NAMALWA (cell line): ENCODE measurements around the gene POGLUT2.

Experiments
- DNase-seq: peaks from one replicate; pipeline ENCODE4 v3.0.0-alpha.2; 2015; ENCODE audit warnings: low spot score

Gene POGLUT2

DNA sequence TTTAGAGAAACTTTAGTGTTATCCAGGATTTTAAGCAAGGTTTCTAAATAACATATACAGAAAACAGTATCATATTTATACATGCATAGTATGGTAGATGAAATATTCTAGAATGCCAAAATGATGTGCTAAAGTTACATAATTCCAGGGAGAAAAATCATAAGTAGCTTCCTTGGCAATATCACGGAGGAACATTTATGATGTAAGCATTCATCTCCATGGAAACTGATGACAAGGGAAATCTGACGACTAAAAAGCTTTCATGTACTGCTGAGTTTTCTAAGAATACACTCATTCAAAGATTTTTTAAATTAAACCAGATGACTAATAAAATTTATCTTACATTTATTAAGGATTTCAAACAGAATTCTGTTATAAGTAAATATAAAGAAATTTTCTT lies 29.9 kb downstream of the POGLUT2 start:
- DNase-seq: no peak

DNA sequence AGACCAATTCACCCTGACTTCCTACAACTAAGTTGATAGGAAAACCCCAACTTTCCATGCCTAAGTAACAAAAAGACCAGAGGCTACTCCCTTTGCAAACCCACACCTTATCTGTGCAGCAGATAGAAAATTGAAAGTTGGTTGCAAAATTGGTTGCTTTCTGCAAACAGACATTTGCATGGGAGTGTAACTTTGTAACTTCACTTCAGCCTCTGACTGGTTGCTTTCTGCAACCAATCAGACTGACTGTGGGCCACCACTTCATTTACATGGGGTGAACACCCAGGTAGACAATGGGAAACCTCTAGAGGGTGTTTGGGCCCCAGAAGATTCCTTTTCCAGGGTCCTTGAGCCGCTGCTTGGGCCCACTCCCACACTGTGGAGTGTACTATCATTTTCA lies 35.0 kb downstream of the POGLUT2 start:
- no peak for DNase-seq

- no peak for DNase-seq
Measured at GRCh38 chr13:102761071-102761470, 37.7 kb downstream of the POGLUT2 start.

GRCh38 chr13:102758842-102759241 lies 39.9 kb downstream of the POGLUT2 start:
- no peak for DNase-seq

DNA sequence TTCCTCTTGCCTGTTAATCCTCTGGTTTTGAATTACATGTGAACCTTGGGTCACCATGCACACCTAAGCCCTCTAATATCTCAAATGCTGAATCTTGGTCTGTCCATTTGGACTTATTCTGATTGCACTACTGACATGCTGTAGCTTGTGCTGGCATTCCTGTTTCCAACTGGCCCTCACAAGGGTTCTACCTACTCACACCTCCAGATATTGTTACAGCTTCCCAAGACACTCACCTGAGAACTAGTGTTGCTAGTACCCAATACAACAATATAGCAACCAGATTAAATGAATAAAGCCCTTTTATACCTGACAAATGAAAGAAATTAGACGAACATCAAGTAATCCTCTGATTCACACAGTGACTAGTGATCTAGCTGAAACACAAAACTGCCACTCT lies 41.8 kb downstream of the POGLUT2 start:
- DNase-seq: no peak

- no peak for DNase-seq
Measured at GRCh38 chr13:102751886-102752285, 46.9 kb downstream of the POGLUT2 start.

GRCh38 chr13:102742506-102742905 lies 56.3 kb downstream of the POGLUT2 start:
- DNase-seq: no peak

- no peak for DNase-seq
Measured at GRCh38 chr13:102742101-102742500, 56.7 kb downstream of the POGLUT2 start.
